ENCODE measurements around the gene CFAP20. TPM values are rescaled to one million over a fixed set of nuclear protein-coding genes. Genes with fewer than 3 reads are reported as not detected.

Gene CFAP20
- polyA plus RNA-seq, 3 donors: 17.3 to 24.0 (median 18.8) TPM

- no peak overlapping the region for H3K27ac ChIP-seq (ENCODE audit: low read depth in 1 of 2, low read length in 2 of 2)
- H2AFZ ChIP-seq (ENCODE audit: insufficient read depth, low read depth, low read length, poor library complexity, severe bottlenecking): no peak overlapping the region
- H3K9me3 ChIP-seq (replicated peaks in 1 of 2; ENCODE audit: control insufficient read depth in 1 of 2, insufficient read depth in 1 of 2, low read length in 2 of 2): no peaks in the 10 kb centered on the region
- H3K4me1 ChIP-seq (ENCODE audit: control insufficient read depth in 1 of 2, insufficient read depth in 2 of 2, low read length in 2 of 2): no peaks in the 10 kb centered on the region
- no peaks in the 10 kb centered on the region for H3K4me1 Mint-ChIP-seq
- no peak for DNase-seq
- H3K9me3 Mint-ChIP-seq: peaks cover 0 to 6% (median 3%) of the 10 kb centered on the region in 7 donors
- no peak for TF ChIP-seq CTCF (IDR thresholded peaks at IDR 0.05)
- H3K36me3 Mint-ChIP-seq: no peaks in the 10 kb centered on the region
- H3K27me3 Mint-ChIP-seq (ENCODE audit: low read depth in 3 of 3): peaks cover 3 to 6% (median 4%) of the 10 kb centered on the region in 3 donors
- no peak overlapping the region for H3K27ac Mint-ChIP-seq
- H3K4me2 ChIP-seq (replicated peaks; ENCODE audit: extremely low read depth, low read length, poor library complexity, severe bottlenecking): no peak overlapping the region
- intact Hi-C loops (cut with micrococcal nuclease): no loop called here
- no peaks in the 10 kb centered on the region for H3K27me3 ChIP-seq (ENCODE audit: control insufficient read depth in 2 of 2, insufficient read depth in 2 of 2, low read length in 2 of 2)
- H3K36me3 ChIP-seq (replicated peaks in 1 of 2; ENCODE audit: control insufficient read depth in 1 of 2, insufficient read depth in 2 of 2, low read length in 2 of 2): no peaks in the 10 kb centered on the region
- no peak overlapping the region for H3K9ac ChIP-seq (ENCODE audit: insufficient read depth, low read length, poor library complexity, severe bottlenecking)
- no peaks in the 10 kb centered on the region for H3K79me2 ChIP-seq (ENCODE audit: insufficient read depth, low read length)
- no peaks in the 10 kb centered on the region for H4K20me1 ChIP-seq (ENCODE audit: insufficient read depth, low read length)
- no peak overlapping the region for H3K4me3 ChIP-seq (replicated peaks in 1 of 3; ENCODE audit: low read depth in 2 of 3, low read length in 3 of 3)
- H3K4me3 Mint-ChIP-seq: no peak overlapping the region
- WGBS (ENCODE audit: insufficient coverage): 67% methylated on average over 1 of the region's 2 CpGs
Measured at GRCh38 chr16:58148099-58148498, 18.9 kb upstream of the CFAP20 start.

- no peak for DNase-seq
- Histone ChIP-seq H2AFZ (ENCODE audit: insufficient read depth, low read depth, low read length, poor library complexity, severe bottlenecking) (no peak overlapping the region), H3K27ac (ENCODE audit: low read depth in 1 of 2, low read length in 2 of 2) (no peak overlapping the region), H3K79me2 (ENCODE audit: insufficient read depth, low read length) (no peaks in the 10 kb centered on the region), H3K36me3 (replicated peaks in 1 of 2; ENCODE audit: control insufficient read depth in 1 of 2, insufficient read depth in 2 of 2, low read length in 2 of 2) (no peaks in the 10 kb centered on the region), H3K4me2 (replicated peaks; ENCODE audit: extremely low read depth, low read length, poor library complexity, severe bottlenecking) (no peak overlapping the region), H3K4me3 (replicated peaks in 1 of 3; ENCODE audit: low read depth in 2 of 3, low read length in 3 of 3) (no peak overlapping the region), H3K27me3 (ENCODE audit: control insufficient read depth in 2 of 2, insufficient read depth in 2 of 2, low read length in 2 of 2) (no peaks in the 10 kb centered on the region), H3K9me3 (replicated peaks in 1 of 2; ENCODE audit: control insufficient read depth in 1 of 2, insufficient read depth in 1 of 2, low read length in 2 of 2) (peaks cover 7 to 19% of the 10 kb centered on the region in 2 donors), H3K4me1 (ENCODE audit: control insufficient read depth in 1 of 2, insufficient read depth in 2 of 2, low read length in 2 of 2) (no peaks in the 10 kb centered on the region), H3K9ac (ENCODE audit: insufficient read depth, low read length, poor library complexity, severe bottlenecking) (no peak overlapping the region), H4K20me1 (ENCODE audit: insufficient read depth, low read length) (no peaks in the 10 kb centered on the region)
- peaks cover 0 to 2% of the 10 kb centered on the region in 2 donors for H3K36me3 Mint-ChIP-seq
- H3K27ac Mint-ChIP-seq: no peak overlapping the region
- H3K27me3 Mint-ChIP-seq (ENCODE audit: low read depth in 3 of 3): peaks cover 2 to 4% (median 2%) of the 10 kb centered on the region in 3 donors
- H3K4me3 Mint-ChIP-seq: no peak overlapping the region
- no peak for TF ChIP-seq CTCF (IDR thresholded peaks at IDR 0.05)
- intact Hi-C loops (cut with micrococcal nuclease): no loop called here
- peaks cover 15 to 42% (median 36%) of the 10 kb centered on the region in 7 donors for H3K9me3 Mint-ChIP-seq
- H3K4me1 Mint-ChIP-seq: no peaks in the 10 kb centered on the region
Measured at GRCh38 chr16:58138852-58139251, 9.7 kb upstream of the CFAP20 start.

All from CD14-positive monocyte (primary cell).